Daoy (cell line): ENCODE data around the gene DAB2. TPM values are rescaled to one million over a fixed set of nuclear protein-coding genes. Genes with fewer than 3 reads are reported as not detected.

Experiments
- DNase-seq: peaks from one replicate; pipeline ENCODE4 v3.0.0-alpha.2; 2015; ENCODE audit warnings: low read depth
- total RNA-seq: library from RNA; depleted of rRNA; stranded (reverse); fragments of >200 nt; shearing (Covaris generic); gene quantifications from 2 replicates; pipeline ENCODE4 v1.2.3, GENCODE V29; 2014

Gene DAB2
- total RNA-seq, 1 experiment from 2014 or later: 8.3 TPM

GRCh38 chr5:39447968-39448367, 23.2 kb upstream of the DAB2 start:
- DNase-seq: no peak

GRCh38 chr5:39447059-39447458, 22.3 kb upstream of the DAB2 start:
- DNase-seq: peak; percentile 46

GRCh38 chr5:39446231-39446630, 21.5 kb upstream of the DAB2 start:
- DNase-seq: no peak

- no peak for DNase-seq
These were observed 19.1 kb upstream of the DAB2 start for GRCh38 chr5:39443911-39444310.

GRCh38 chr5:39442991-39443390, 18.2 kb upstream of the DAB2 start:
- DNase-seq: no peak

- DNase-seq: no peak
These were observed 17.1 kb upstream of the DAB2 start for GRCh38 chr5:39441838-39442237.

- no peak for DNase-seq
These were observed 16.3 kb upstream of the DAB2 start for GRCh38 chr5:39440958-39441624.

GRCh38 chr5:39440192-39440957, 15.6 kb upstream of the DAB2 start:
- DNase-seq: no peak

GRCh38 chr5:39439582-39440162, 14.9 kb upstream of the DAB2 start:
- no peak for DNase-seq

- DNase-seq: no peak
These were observed 12.7 kb upstream of the DAB2 start for GRCh38 chr5:39437467-39437866.

GRCh38 chr5:39433848-39434247, 9.1 kb upstream of the DAB2 start:
- no peak for DNase-seq

GRCh38 chr5:39432696-39433530, 8.1 kb upstream of the DAB2 start:
- no peak for DNase-seq

GRCh38 chr5:39430461-39430860, 5.7 kb upstream of the DAB2 start:
- no peak for DNase-seq

- no peak for DNase-seq
These were observed 3.9 kb upstream of the DAB2 start for GRCh38 chr5:39428640-39429039.

GRCh38 chr5:39427633-39428032, 2.9 kb upstream of the DAB2 start:
- DNase-seq: no peak

GRCh38 chr5:39427229-39427628, 2.4 kb upstream of the DAB2 start:
- no peak for DNase-seq

- no peak for DNase-seq
These were observed 1.9 kb upstream of the DAB2 start for GRCh38 chr5:39426746-39427105.

- no peak for DNase-seq
These were observed 1.4 kb upstream of the DAB2 start for GRCh38 chr5:39426051-39426745.

- no peak for DNase-seq
These were observed 1.4 kb downstream of the DAB2 start for GRCh38 chr5:39423331-39423751.

- no peak for DNase-seq
These were observed 2.0 kb downstream of the DAB2 start for GRCh38 chr5:39422728-39423285.

GRCh38 chr5:39422036-39422606, 2.7 kb downstream of the DAB2 start:
- no peak for DNase-seq
